Prostate gland (tissue), 2 donors: ENCODE data around the gene PEX3.

Experiments used
- CTCF ChIP-seq, 4 experiments: fragments of 200-600 bp in 2 of 4; fragments of 450-650 bp in 2 of 4; sonication (generic) in 2 of 4; IDR thresholded peaks; 1 replicate in 3 of 4; 2 replicates in 1 of 4; pipeline ENCODE4 v1.5.1; 2016 to 2019; ENCODE audit warnings: antibody characterized with exemption in 4 of 4, mild to moderate bottlenecking in 2 of 4, moderate library complexity in 2 of 4
- POLR2AphosphoS5 ChIP-seq: sonication (generic); formaldehyde crosslinking; IDR thresholded peaks from one replicate; pipeline ENCODE4 v1.6.1; 2017; ENCODE audit warnings: antibody characterized with exemption

- TF ChIP-seq CTCF (IDR thresholded peaks at IDR 0.05) (no peak), POLR2AphosphoS5 (no peak)
Measured at GRCh38 chr6:143402721-143403336, 47.8 kb upstream of the PEX3 start.
